ENCODE data around the gene BLOC1S5.
"Not testable (repeated sequence)": the region's sequence is repeated elsewhere in the genome, so short reads cannot be mapped to it uniquely, and the experiment has no call there.

The BLOC1S5 gene

GRCh38 chr6:7998103-7998725 lies 66.0 kb downstream of the BLOC1S5 start:
- H3K4me1 ChIP-seq (ENCODE audit: control insufficient read depth, insufficient read depth, low read length), result no peaks in the 10 kb centered on the region

GRCh38 chr6:7997286-7997685 lies 66.9 kb downstream of the BLOC1S5 start:
- no peak overlapping the region for H3K9ac ChIP-seq (ENCODE audit: low read length)
- peaks cover 2% of the 10 kb centered on the region for H3K4me1 ChIP-seq (ENCODE audit: control insufficient read depth, insufficient read depth, low read length)
- no peaks in the 10 kb centered on the region for H3K36me3 ChIP-seq (ENCODE audit: control insufficient read depth, insufficient read depth, low read length)
- H3K9me3 ChIP-seq (ENCODE audit: control insufficient read depth, low read length), result no peaks in the 10 kb centered on the region
- no peaks in the 10 kb centered on the region for H3K27me3 ChIP-seq (ENCODE audit: control insufficient read depth, insufficient read depth, low read length)
- no peak overlapping the region for H3K4me3 ChIP-seq (ENCODE audit: low read length)

More at GRCh38 chr6:7998103-7998725, 66.0 kb downstream of the BLOC1S5 start:
- no peak overlapping the region for H3K9ac ChIP-seq (ENCODE audit: low read length)
- H3K27me3 ChIP-seq (ENCODE audit: control insufficient read depth, insufficient read depth, low read length), result no peaks in the 10 kb centered on the region
- no peak overlapping the region for H3K4me3 ChIP-seq (ENCODE audit: low read length)
- H3K9me3 ChIP-seq (ENCODE audit: control insufficient read depth, low read length), result no peaks in the 10 kb centered on the region
- no peaks in the 10 kb centered on the region for H3K36me3 ChIP-seq (ENCODE audit: control insufficient read depth, insufficient read depth, low read length)

- H3K4me1 ChIP-seq (ENCODE audit: control insufficient read depth, insufficient read depth, low read length), result peaks cover 5% of the 10 kb centered on the region
- no peaks in the 10 kb centered on the region for H3K27me3 ChIP-seq (ENCODE audit: control insufficient read depth, insufficient read depth, low read length)
- no peaks in the 10 kb centered on the region for H3K36me3 ChIP-seq (ENCODE audit: control insufficient read depth, insufficient read depth, low read length)
- H3K9ac ChIP-seq (ENCODE audit: low read length), result no peak overlapping the region
- H3K4me3 ChIP-seq (ENCODE audit: low read length), result no peak overlapping the region
- H3K9me3 ChIP-seq (ENCODE audit: control insufficient read depth, low read length), result no peaks in the 10 kb centered on the region
These were observed 67.6 kb downstream of the BLOC1S5 start for GRCh38 chr6:7996538-7997111.

GRCh38 chr6:7993952-7994351 lies 70.2 kb downstream of the BLOC1S5 start:
- H3K9ac ChIP-seq (ENCODE audit: low read length), result no peak overlapping the region
- no peaks in the 10 kb centered on the region for H3K27me3 ChIP-seq (ENCODE audit: control insufficient read depth, insufficient read depth, low read length)
- no peaks in the 10 kb centered on the region for H3K36me3 ChIP-seq (ENCODE audit: control insufficient read depth, insufficient read depth, low read length)
- no peak overlapping the region for H3K4me3 ChIP-seq (ENCODE audit: low read length)
- H3K9me3 ChIP-seq (ENCODE audit: control insufficient read depth, low read length), result no peaks in the 10 kb centered on the region
- H3K4me1 ChIP-seq (ENCODE audit: control insufficient read depth, insufficient read depth, low read length), result peaks cover 5% of the 10 kb centered on the region

- no peaks in the 10 kb centered on the region for H3K36me3 ChIP-seq (ENCODE audit: control insufficient read depth, insufficient read depth, low read length)
- H3K4me1 ChIP-seq (ENCODE audit: control insufficient read depth, insufficient read depth, low read length), result peaks cover 5% of the 10 kb centered on the region
- H3K27me3 ChIP-seq (ENCODE audit: control insufficient read depth, insufficient read depth, low read length), result no peaks in the 10 kb centered on the region
These were observed 70.8 kb downstream of the BLOC1S5 start for GRCh38 chr6:7993399-7993798.

GRCh38 chr6:7992002-7992815 lies 72.0 kb downstream of the BLOC1S5 start:
- H3K36me3 ChIP-seq (ENCODE audit: control insufficient read depth, insufficient read depth, low read length), result no peaks in the 10 kb centered on the region
- no peak overlapping the region for H3K9ac ChIP-seq (ENCODE audit: low read length)

More at GRCh38 chr6:7993399-7993798, 70.8 kb downstream of the BLOC1S5 start:
- H3K9ac ChIP-seq (ENCODE audit: low read length), result no peak overlapping the region
- no peaks in the 10 kb centered on the region for H3K9me3 ChIP-seq (ENCODE audit: control insufficient read depth, low read length)
- no peak overlapping the region for H3K4me3 ChIP-seq (ENCODE audit: low read length)

GRCh38 chr6:7991536-7991935 lies 72.7 kb downstream of the BLOC1S5 start:
- peaks cover 5% of the 10 kb centered on the region for H3K4me1 ChIP-seq (ENCODE audit: control insufficient read depth, insufficient read depth, low read length)
- no peaks in the 10 kb centered on the region for H3K9me3 ChIP-seq (ENCODE audit: control insufficient read depth, low read length)
- no peak overlapping the region for H3K4me3 ChIP-seq (ENCODE audit: low read length)
- H3K27me3 ChIP-seq (ENCODE audit: control insufficient read depth, insufficient read depth, low read length), result no peaks in the 10 kb centered on the region
- H3K36me3 ChIP-seq (ENCODE audit: control insufficient read depth, insufficient read depth, low read length), result no peaks in the 10 kb centered on the region
- no peak overlapping the region for H3K9ac ChIP-seq (ENCODE audit: low read length)

More at GRCh38 chr6:7992002-7992815, 72.0 kb downstream of the BLOC1S5 start:
- no peak overlapping the region for H3K4me3 ChIP-seq (ENCODE audit: low read length)
- no peaks in the 10 kb centered on the region for H3K27me3 ChIP-seq (ENCODE audit: control insufficient read depth, insufficient read depth, low read length)
- H3K9me3 ChIP-seq (ENCODE audit: control insufficient read depth, low read length), result no peaks in the 10 kb centered on the region
- H3K4me1 ChIP-seq (ENCODE audit: control insufficient read depth, insufficient read depth, low read length), result peaks cover 5% of the 10 kb centered on the region

GRCh38 chr6:7986219-7986618 lies 78.0 kb downstream of the BLOC1S5 start:
- Histone ChIP-seq H3K9me3 (ENCODE audit: control insufficient read depth, low read length) (no peaks in the 10 kb centered on the region), H3K9ac (ENCODE audit: low read length) (no peak overlapping the region), H3K4me3 (ENCODE audit: low read length) (no peak overlapping the region), H3K27me3 (ENCODE audit: control insufficient read depth, insufficient read depth, low read length) (no peaks in the 10 kb centered on the region), H3K36me3 (ENCODE audit: control insufficient read depth, insufficient read depth, low read length) (no peaks in the 10 kb centered on the region), H3K4me1 (ENCODE audit: control insufficient read depth, insufficient read depth, low read length) (no peaks in the 10 kb centered on the region)

GRCh38 chr6:7983967-7984366 lies 80.2 kb downstream of the BLOC1S5 start:
- not testable (repeated sequence) for H3K9me3 ChIP-seq (ENCODE audit: control insufficient read depth, low read length); H3K36me3 ChIP-seq (ENCODE audit: control insufficient read depth, insufficient read depth, low read length); H3K4me1 ChIP-seq (ENCODE audit: control insufficient read depth, insufficient read depth, low read length); H3K4me3 ChIP-seq (ENCODE audit: low read length); H3K9ac ChIP-seq (ENCODE audit: low read length); H3K27me3 ChIP-seq (ENCODE audit: control insufficient read depth, insufficient read depth, low read length)

GRCh38 chr6:7979831-7980230 lies 84.4 kb downstream of the BLOC1S5 start:
- no peaks in the 10 kb centered on the region for H3K36me3 ChIP-seq (ENCODE audit: control insufficient read depth, insufficient read depth, low read length)
- H3K9ac ChIP-seq (ENCODE audit: low read length), result no peak overlapping the region
- no peaks in the 10 kb centered on the region for H3K9me3 ChIP-seq (ENCODE audit: control insufficient read depth, low read length)
- no peak overlapping the region for H3K4me3 ChIP-seq (ENCODE audit: low read length)
- no peaks in the 10 kb centered on the region for H3K27me3 ChIP-seq (ENCODE audit: control insufficient read depth, insufficient read depth, low read length)
- peaks cover 12% of the 10 kb centered on the region for H3K4me1 ChIP-seq (ENCODE audit: control insufficient read depth, insufficient read depth, low read length)

GRCh38 chr6:7978736-7979135 lies 85.5 kb downstream of the BLOC1S5 start:
- Histone ChIP-seq H3K36me3 (ENCODE audit: control insufficient read depth, insufficient read depth, low read length) (no peaks in the 10 kb centered on the region), H3K9ac (ENCODE audit: low read length) (no peak overlapping the region), H3K4me3 (ENCODE audit: low read length) (no peak overlapping the region), H3K4me1 (ENCODE audit: control insufficient read depth, insufficient read depth, low read length) (peaks cover 23% of the 10 kb centered on the region), H3K9me3 (ENCODE audit: control insufficient read depth, low read length) (no peaks in the 10 kb centered on the region), H3K27me3 (ENCODE audit: control insufficient read depth, insufficient read depth, low read length) (no peaks in the 10 kb centered on the region)

- Histone ChIP-seq H3K27me3 (ENCODE audit: control insufficient read depth, insufficient read depth, low read length) (no peaks in the 10 kb centered on the region), H3K9me3 (ENCODE audit: control insufficient read depth, low read length) (no peaks in the 10 kb centered on the region), H3K4me1 (ENCODE audit: control insufficient read depth, insufficient read depth, low read length) (peaks cover 23% of the 10 kb centered on the region), H3K4me3 (ENCODE audit: low read length) (no peak overlapping the region), H3K9ac (ENCODE audit: low read length) (no peak overlapping the region), H3K36me3 (ENCODE audit: control insufficient read depth, insufficient read depth, low read length) (no peaks in the 10 kb centered on the region)
These were observed 87.6 kb downstream of the BLOC1S5 start for GRCh38 chr6:7976485-7977056.
